Glutamatergic neuron (in vitro differentiated cells): Measurements from ENCODE around the gene COL25A1. TPM values are rescaled to one million over a fixed set of nuclear protein-coding genes. Genes with fewer than 3 reads are reported as not detected.

Source experiments
- DNase-seq: peaks from one replicate; pipeline ENCODE4 v3.0.0; 2022
- H3K27ac Mint-ChIP-seq: one replicate; pipeline ENCODE4 v1.8.0; 2020; ENCODE audit warnings: mild to moderate bottlenecking, mixed read lengths, inconsistent platforms; ENCODE audit not compliant: unreplicated experiment
- H3K27me3 Mint-ChIP-seq: one replicate; pipeline ENCODE4 v1.8.0; 2020; ENCODE audit warnings: mild to moderate bottlenecking, moderate library complexity, mixed read lengths, inconsistent platforms; ENCODE audit not compliant: unreplicated experiment
- H3K36me3 Mint-ChIP-seq: one replicate; pipeline ENCODE4 v1.8.0; 2020; ENCODE audit warnings: mild to moderate bottlenecking, mixed read lengths, inconsistent platforms; ENCODE audit not compliant: unreplicated experiment
- H3K4me1 Mint-ChIP-seq: one replicate; pipeline ENCODE4 v1.8.0; 2020; ENCODE audit warnings: mild to moderate bottlenecking, low read depth, mixed read lengths, inconsistent platforms; ENCODE audit not compliant: unreplicated experiment
- H3K4me3 Mint-ChIP-seq: one replicate; pipeline ENCODE4 v1.8.0; 2020; ENCODE audit warnings: mild to moderate bottlenecking, mixed read lengths, inconsistent platforms; ENCODE audit not compliant: unreplicated experiment
- H3K9me3 Mint-ChIP-seq: one replicate; pipeline ENCODE4 v1.8.0; 2020; ENCODE audit warnings: mild to moderate bottlenecking, moderate library complexity, mixed read lengths, inconsistent platforms; ENCODE audit not compliant: unreplicated experiment
- CTCF ChIP-seq: fragments of 200-600 bp; sonication (generic); IDR thresholded peaks from one replicate; pipeline ENCODE4 v1.5.0; 2021; ENCODE audit not compliant: partially characterized antibody, unreplicated experiment
- total RNA-seq: library from RNA; stranded (reverse); fragmentation: NEBNext Ultra II Directional; extraction: Animal tissue kit (Norgen Biotek cat#: 25700); gene quantifications from one replicate; pipeline ENCODE4 v1.2.1, GENCODE V29; 2021; ENCODE audit not compliant: unreplicated experiment

Gene COL25A1
- total RNA-seq, 1 donor from 2014 or later, result 1.1 TPM

- no peaks in the 10 kb centered on the region for H3K27me3 Mint-ChIP-seq
- no peaks in the 10 kb centered on the region for H3K4me1 Mint-ChIP-seq
- no peak for TF ChIP-seq CTCF
- no peak overlapping the region for H3K27ac Mint-ChIP-seq
- no peak for DNase-seq
- no peak overlapping the region for H3K4me3 Mint-ChIP-seq
- peaks cover 2% of the 10 kb centered on the region for H3K9me3 Mint-ChIP-seq
- H3K36me3 Mint-ChIP-seq, result no peaks in the 10 kb centered on the region
These were observed 89.4 kb downstream of the COL25A1 start for GRCh38 chr4:109213056-109213455.

GRCh38 chr4:109211671-109212070 is 90.8 kb downstream of the COL25A1 start:
- no peaks in the 10 kb centered on the region for H3K36me3 Mint-ChIP-seq
- no peaks in the 10 kb centered on the region for H3K27me3 Mint-ChIP-seq
- no peak for TF ChIP-seq CTCF
- no peak overlapping the region for H3K27ac Mint-ChIP-seq
- peaks cover 2% of the 10 kb centered on the region for H3K9me3 Mint-ChIP-seq
- no peak for DNase-seq
- no peaks in the 10 kb centered on the region for H3K4me1 Mint-ChIP-seq
- no peak overlapping the region for H3K4me3 Mint-ChIP-seq

GRCh38 chr4:109209647-109210046 is 92.8 kb downstream of the COL25A1 start:
- no peaks in the 10 kb centered on the region for H3K27me3 Mint-ChIP-seq
- no peak for TF ChIP-seq CTCF
- no peaks in the 10 kb centered on the region for H3K36me3 Mint-ChIP-seq
- H3K9me3 Mint-ChIP-seq, result no peaks in the 10 kb centered on the region
- peaks cover 1% of the 10 kb centered on the region for H3K4me1 Mint-ChIP-seq
- DNase-seq, result no peak
- no peak overlapping the region for H3K4me3 Mint-ChIP-seq
- H3K27ac Mint-ChIP-seq, result no peak overlapping the region

GRCh38 chr4:109207898-109208297 is 94.6 kb downstream of the COL25A1 start:
- H3K4me1 Mint-ChIP-seq, result peaks cover 1% of the 10 kb centered on the region

GRCh38 chr4:109207061-109207460 is 95.4 kb downstream of the COL25A1 start:
- no peaks in the 10 kb centered on the region for H3K9me3 Mint-ChIP-seq
- no peaks in the 10 kb centered on the region for H3K36me3 Mint-ChIP-seq
- H3K4me1 Mint-ChIP-seq, result peaks cover 1% of the 10 kb centered on the region
- no peak overlapping the region for H3K4me3 Mint-ChIP-seq
- no peak for DNase-seq
- H3K27me3 Mint-ChIP-seq, result no peaks in the 10 kb centered on the region
- no peak for TF ChIP-seq CTCF
- no peak overlapping the region for H3K27ac Mint-ChIP-seq

More at GRCh38 chr4:109207898-109208297, 94.6 kb downstream of the COL25A1 start:
- H3K4me3 Mint-ChIP-seq, result no peak overlapping the region
- no peak for DNase-seq
- no peak for TF ChIP-seq CTCF
- H3K27ac Mint-ChIP-seq, result no peak overlapping the region
- H3K27me3 Mint-ChIP-seq, result no peaks in the 10 kb centered on the region
- H3K36me3 Mint-ChIP-seq, result no peaks in the 10 kb centered on the region
- H3K9me3 Mint-ChIP-seq, result no peaks in the 10 kb centered on the region
